ENCODE data around the gene IER3.

- TF ChIP-seq POLR2A (IDR thresholded peaks at IDR 0.05; ENCODE audit: low read length) = no peak
- TF ChIP-seq GATA1 (IDR thresholded peaks at IDR 0.05; ENCODE audit: low read depth, low read length) = no peak
These were observed 33.8 kb upstream of the IER3 start for GRCh38 chr6:30778001-30778635.

Data from erythroblast (primary cell).